ENCODE data around the gene QRSL1.

DNA sequence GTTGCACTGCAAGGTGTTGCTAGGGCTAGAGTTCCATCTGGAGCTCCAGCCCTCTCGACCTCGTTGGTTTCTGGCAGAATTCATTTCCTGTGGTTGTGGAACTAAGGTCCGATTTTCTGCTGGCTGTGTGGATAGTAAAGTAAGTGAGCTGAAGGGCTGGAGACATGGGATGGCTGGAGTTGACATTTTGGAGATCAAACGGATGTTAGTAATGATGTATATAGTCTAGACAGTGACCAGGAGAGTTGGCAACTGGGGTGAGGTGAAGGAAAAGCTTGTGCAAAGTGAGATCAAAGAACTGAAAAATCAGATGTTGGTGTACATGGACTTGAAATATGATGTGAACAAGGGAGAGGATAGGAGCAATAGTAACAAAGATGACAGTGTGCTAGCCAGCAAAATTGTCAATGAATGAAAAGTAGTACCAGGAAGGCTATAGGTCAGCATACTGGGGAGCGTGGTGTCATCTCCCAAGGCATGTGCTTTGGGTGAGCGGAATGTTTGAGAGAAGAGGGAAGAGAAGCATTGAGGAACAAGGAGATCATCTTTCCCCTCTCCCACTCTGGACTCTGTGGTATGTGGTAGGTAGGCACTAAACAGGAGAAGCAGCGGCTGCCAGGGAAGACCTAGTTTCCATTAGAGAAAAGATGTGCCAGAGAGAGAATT, 7.8 kb downstream of the QRSL1 start:
- TF ChIP-seq, protein P1, sequence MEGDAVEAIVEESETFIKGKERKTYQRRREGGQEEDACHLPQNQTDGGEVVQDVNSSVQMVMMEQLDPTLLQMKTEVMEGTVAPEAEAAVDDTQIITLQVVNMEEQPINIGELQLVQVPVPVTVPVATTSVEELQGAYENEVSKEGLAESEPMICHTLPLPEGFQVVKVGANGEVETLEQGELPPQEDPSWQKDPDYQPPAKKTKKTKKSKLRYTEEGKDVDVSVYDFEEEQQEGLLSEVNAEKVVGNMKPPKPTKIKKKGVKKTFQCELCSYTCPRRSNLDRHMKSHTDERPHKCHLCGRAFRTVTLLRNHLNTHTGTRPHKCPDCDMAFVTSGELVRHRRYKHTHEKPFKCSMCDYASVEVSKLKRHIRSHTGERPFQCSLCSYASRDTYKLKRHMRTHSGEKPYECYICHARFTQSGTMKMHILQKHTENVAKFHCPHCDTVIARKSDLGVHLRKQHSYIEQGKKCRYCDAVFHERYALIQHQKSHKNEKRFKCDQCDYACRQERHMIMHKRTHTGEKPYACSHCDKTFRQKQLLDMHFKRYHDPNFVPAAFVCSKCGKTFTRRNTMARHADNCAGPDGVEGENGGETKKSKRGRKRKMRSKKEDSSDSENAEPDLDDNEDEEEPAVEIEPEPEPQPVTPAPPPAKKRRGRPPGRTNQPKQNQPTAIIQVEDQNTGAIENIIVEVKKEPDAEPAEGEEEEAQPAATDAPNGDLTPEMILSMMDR (IDR thresholded peaks at IDR 0.05; ENCODE audit: insufficient read depth, low read depth, low read length), result no peak
- no peak for TF ChIP-seq EZH2 (IDR thresholded peaks at IDR 0.05; ENCODE audit: insufficient read depth, low read length)

Measured in astrocyte (in vitro differentiated cells and primary cell).